Measurements from ENCODE around the gene ANAPC16. TPM values are rescaled to one million over a fixed set of nuclear protein-coding genes. Genes with fewer than 3 reads are reported as not detected.
A peak's percentile ranks its signal among the peaks of the same experiment; 100 is the strongest.

The ANAPC16 gene
- total RNA-seq, 2 donors from 2014 or later = 139 to 163 TPM

DNA sequence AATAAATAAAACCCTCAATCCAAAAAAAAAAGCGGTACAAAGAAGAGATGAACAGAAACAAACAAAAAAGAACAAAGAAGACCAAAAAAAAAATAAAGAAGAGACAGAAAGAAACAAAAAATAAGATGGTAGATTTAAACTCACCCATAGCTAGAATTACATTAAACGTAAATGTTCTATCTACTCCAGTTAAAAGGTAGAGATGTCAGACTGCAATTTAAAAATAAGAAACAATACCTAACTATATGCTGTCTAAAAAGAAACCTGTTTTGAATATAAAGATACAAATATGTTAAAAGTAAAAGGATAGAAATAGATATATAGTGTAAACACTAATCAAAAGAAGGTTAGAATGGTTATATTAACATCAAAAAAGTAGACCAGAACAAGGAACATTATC is 31.7 kb upstream of the ANAPC16 start:
- DNase-seq (ENCODE audit: low spot score) = no peak
- TF ChIP-seq, protein P1, sequence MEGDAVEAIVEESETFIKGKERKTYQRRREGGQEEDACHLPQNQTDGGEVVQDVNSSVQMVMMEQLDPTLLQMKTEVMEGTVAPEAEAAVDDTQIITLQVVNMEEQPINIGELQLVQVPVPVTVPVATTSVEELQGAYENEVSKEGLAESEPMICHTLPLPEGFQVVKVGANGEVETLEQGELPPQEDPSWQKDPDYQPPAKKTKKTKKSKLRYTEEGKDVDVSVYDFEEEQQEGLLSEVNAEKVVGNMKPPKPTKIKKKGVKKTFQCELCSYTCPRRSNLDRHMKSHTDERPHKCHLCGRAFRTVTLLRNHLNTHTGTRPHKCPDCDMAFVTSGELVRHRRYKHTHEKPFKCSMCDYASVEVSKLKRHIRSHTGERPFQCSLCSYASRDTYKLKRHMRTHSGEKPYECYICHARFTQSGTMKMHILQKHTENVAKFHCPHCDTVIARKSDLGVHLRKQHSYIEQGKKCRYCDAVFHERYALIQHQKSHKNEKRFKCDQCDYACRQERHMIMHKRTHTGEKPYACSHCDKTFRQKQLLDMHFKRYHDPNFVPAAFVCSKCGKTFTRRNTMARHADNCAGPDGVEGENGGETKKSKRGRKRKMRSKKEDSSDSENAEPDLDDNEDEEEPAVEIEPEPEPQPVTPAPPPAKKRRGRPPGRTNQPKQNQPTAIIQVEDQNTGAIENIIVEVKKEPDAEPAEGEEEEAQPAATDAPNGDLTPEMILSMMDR (IDR thresholded peaks at IDR 0.05) = no peak
- H3K9me3 ChIP-seq = no peaks in the 10 kb centered on the region
- no peak overlapping the region for H3K27ac ChIP-seq
- H3K4me3 ChIP-seq = no peak overlapping the region
- H3K4me1 ChIP-seq = peaks cover 0 to 7% of the 10 kb centered on the region in 2 donors
- no peaks in the 10 kb centered on the region for H3K27me3 ChIP-seq
- peaks cover 9% of the 10 kb centered on the region for H3K36me3 ChIP-seq

DNA sequence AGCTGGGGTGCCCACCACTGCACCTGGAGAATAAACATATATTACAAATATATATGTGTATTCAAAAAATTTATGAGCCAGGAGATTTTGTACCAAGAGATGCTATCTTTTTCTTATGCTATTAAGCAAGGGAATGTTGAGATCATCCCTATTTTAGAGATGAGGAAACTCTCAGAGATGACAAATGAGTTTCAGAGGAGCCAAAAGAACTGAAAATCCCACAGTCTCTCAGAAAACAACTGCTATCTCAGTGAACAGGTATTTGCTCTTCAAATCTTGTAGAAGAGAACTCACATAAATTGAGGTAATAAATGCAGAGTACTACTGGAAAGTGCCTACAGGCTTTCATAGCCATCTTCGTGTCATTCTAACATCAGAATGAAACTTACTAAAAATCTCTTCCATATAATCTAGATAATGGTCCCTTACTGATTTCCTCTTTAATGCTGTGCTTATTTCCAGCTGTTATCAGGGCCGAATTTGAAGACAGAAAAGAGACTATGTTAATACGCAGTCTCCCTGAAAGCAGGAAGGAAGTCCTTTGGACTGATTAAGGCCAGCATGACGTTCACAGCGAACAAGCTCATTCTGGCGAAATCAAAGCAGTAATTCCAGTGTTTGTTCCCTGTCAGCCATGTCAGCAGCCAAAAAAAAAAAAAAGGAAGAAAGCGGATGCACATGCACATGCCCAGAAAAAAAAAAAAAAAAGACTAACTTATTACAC is 29.4 kb upstream of the ANAPC16 start:
- no peak overlapping the region for H3K4me3 ChIP-seq

DNA sequence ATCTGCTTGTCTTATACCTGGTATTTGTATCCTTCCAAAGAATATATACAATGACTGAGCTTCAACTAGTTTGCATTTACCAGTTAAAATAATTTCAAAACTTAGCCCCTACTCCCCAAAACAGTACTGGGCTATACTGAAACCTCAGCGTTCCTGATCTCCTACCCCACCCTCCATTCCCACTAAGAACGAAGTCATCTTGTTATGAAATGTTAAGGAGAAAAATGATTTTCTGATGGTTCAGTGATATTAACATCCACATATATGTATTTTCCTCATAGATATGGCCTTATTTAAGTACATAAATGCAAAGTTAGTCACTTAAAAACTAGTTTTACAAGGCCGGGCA is 28.9 kb upstream of the ANAPC16 start:
- peaks cover 7% of the 10 kb centered on the region for H3K36me3 ChIP-seq
- no peak overlapping the region for H3K4me3 ChIP-seq
- TF ChIP-seq, protein P1 (IDR thresholded peaks at IDR 0.05) = no peak
- no peak for DNase-seq (ENCODE audit: low spot score)
- H3K9me3 ChIP-seq = no peaks in the 10 kb centered on the region
- H3K27ac ChIP-seq = peak overlapping the region; percentile 77 to 85
- H3K4me1 ChIP-seq = peaks cover 0 to 7% of the 10 kb centered on the region in 2 donors
- no peaks in the 10 kb centered on the region for H3K27me3 ChIP-seq

More for the DNA sequence above, 29.4 kb upstream of the ANAPC16 start:
- Histone ChIP-seq H3K36me3 (peaks cover 7% of the 10 kb centered on the region), H3K27me3 (no peaks in the 10 kb centered on the region), H3K9me3 (no peaks in the 10 kb centered on the region), H3K4me1 (peaks cover 0 to 7% of the 10 kb centered on the region in 2 donors), H3K27ac (peak overlapping the region; percentile 77 to 85)
- TF ChIP-seq, protein P1 (IDR thresholded peaks at IDR 0.05) = no peak
- peak; percentile 76 for DNase-seq (ENCODE audit: low spot score)

DNA sequence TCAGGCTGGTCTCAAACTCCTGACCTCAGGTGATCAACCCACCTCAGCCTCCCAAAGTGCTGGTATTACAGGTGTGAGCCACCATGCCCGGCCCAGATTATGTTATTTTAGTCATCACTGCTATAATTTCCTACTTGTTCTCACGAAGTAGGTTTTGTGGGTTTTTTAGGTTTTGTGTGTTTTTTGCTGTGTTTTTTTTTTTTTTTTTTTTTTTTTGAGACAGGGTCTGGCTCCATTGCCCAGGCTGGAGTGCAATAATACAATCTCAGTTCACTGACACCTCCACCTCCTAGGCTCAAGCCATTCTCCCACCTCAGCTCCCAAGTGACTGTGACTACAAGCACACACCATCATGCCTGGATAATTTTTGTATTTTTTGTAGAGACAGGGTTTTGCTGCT is 20.9 kb upstream of the ANAPC16 start:
- H3K4me1 ChIP-seq = no peaks in the 10 kb centered on the region
- no peak overlapping the region for H3K27ac ChIP-seq
- no peaks in the 10 kb centered on the region for H3K9me3 ChIP-seq
- TF ChIP-seq, protein P1 (IDR thresholded peaks at IDR 0.05) = no peak
- H3K36me3 ChIP-seq = peaks cover 25% of the 10 kb centered on the region
- no peaks in the 10 kb centered on the region for H3K27me3 ChIP-seq
- H3K4me3 ChIP-seq = no peak overlapping the region
- no peak for DNase-seq (ENCODE audit: low spot score)

DNA sequence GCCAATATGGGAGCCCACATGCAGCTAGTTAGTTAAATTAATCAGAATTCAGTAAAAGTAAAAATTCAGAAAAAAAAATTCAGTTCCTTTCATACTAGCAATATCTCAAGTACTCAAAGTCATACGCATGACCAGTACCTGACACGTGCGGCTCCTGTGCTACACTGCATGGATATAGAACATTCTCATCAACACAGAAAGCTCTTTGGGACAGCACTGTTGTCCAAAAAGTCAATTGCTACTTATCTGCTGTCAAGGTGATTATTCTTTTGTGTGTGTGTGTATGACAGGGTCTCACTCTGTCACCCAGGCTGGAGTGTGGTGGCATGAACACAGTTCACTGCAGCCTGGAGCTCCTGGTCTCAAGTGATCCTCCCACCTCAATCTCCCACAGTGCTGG is 14.9 kb upstream of the ANAPC16 start:
- H3K36me3 ChIP-seq = peaks cover 53% of the 10 kb centered on the region
- H3K4me1 ChIP-seq = no peaks in the 10 kb centered on the region
- no peaks in the 10 kb centered on the region for H3K27me3 ChIP-seq
- TF ChIP-seq, protein P1 (IDR thresholded peaks at IDR 0.05) = no peak
- no peak overlapping the region for H3K27ac ChIP-seq
- H3K4me3 ChIP-seq = no peak overlapping the region
- H3K9me3 ChIP-seq = no peaks in the 10 kb centered on the region
- no peak for DNase-seq (ENCODE audit: low spot score)

DNA sequence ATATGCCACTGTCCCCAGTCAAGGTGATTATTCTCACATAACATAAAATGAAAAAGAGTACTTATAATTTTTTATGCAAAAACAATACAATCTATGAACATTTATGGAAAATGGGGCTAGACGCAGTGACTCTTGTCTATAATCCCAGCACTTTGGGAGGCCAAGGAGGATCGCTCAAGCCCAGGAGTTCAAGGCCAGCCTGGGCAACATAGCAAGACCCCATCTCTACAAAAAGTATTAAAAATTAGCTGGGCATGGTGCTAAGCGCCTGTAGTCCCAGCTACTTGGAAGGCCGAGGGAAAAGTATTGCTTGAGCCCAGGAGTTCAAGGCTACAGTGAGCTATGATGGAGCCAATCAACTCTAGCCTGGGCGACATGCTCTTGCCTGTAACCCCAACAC is 14.5 kb upstream of the ANAPC16 start:
- DNase-seq (ENCODE audit: low spot score) = no peak
- peaks cover 52% of the 10 kb centered on the region for H3K36me3 ChIP-seq
- no peaks in the 10 kb centered on the region for H3K27me3 ChIP-seq

More for the DNA sequence above, 14.5 kb upstream of the ANAPC16 start:
- TF ChIP-seq, protein P1 (IDR thresholded peaks at IDR 0.05) = no peak
- H3K9me3 ChIP-seq = no peaks in the 10 kb centered on the region
- no peaks in the 10 kb centered on the region for H3K4me1 ChIP-seq
- no peak overlapping the region for H3K27ac ChIP-seq
- no peak overlapping the region for H3K4me3 ChIP-seq

All from right atrium auricular region (tissue), 2 donors.